Fibroblast of skin of right biceps (primary cell): ENCODE results near the gene PLOD3.
"Not testable (repeated sequence)": the region's sequence is repeated elsewhere in the genome, so short reads cannot be mapped to it uniquely, and the experiment has no call there.

Source experiments
- DNase-seq: peaks from one replicate; pipeline ENCODE4 v3.0.0-alpha.2; 2013

PLOD3 gene

GRCh38 chr7:101211501-101211900, 5.9 kb downstream of the PLOD3 start:
- no peak for DNase-seq

- no peak for DNase-seq
These were observed 7.2 kb downstream of the PLOD3 start for GRCh38 chr7:101210143-101210542.

GRCh38 chr7:101208794-101209193, 8.6 kb downstream of the PLOD3 start:
- DNase-seq = no peak

- DNase-seq = no peak
These were observed 9.9 kb downstream of the PLOD3 start for GRCh38 chr7:101207459-101207858.

GRCh38 chr7:101206665-101207042, 10.7 kb downstream of the PLOD3 start:
- no peak for DNase-seq

- no peak for DNase-seq
These were observed 11.3 kb downstream of the PLOD3 start for GRCh38 chr7:101205901-101206664.

- not testable (repeated sequence) for DNase-seq
These were observed 13.3 kb downstream of the PLOD3 start for GRCh38 chr7:101203740-101204738.

- no peak for DNase-seq
These were observed 14.8 kb downstream of the PLOD3 start for GRCh38 chr7:101202603-101202918.

GRCh38 chr7:101201695-101202602, 15.4 kb downstream of the PLOD3 start:
- DNase-seq = no peak

- DNase-seq = no peak
These were observed 16.4 kb downstream of the PLOD3 start, which contains the start of gene MOGAT3 for GRCh38 chr7:101200862-101201599. MOGAT3 (minus strand) TSS chr7:101201036; CDS start chr7:101200854, 182 bp downstream.

GRCh38 chr7:101200504-101200861, 16.9 kb downstream of the PLOD3 start:
- DNase-seq = no peak

GRCh38 chr7:101199522-101199921, 17.9 kb downstream of the PLOD3 start:
- DNase-seq = not testable (repeated sequence)

- DNase-seq = no peak
These were observed 18.9 kb downstream of the PLOD3 start for GRCh38 chr7:101198476-101198875.

GRCh38 chr7:101197991-101198390, 19.4 kb downstream of the PLOD3 start:
- DNase-seq = no peak

- no peak for DNase-seq
These were observed 21.5 kb downstream of the PLOD3 start for GRCh38 chr7:101195884-101196283.

- no peak for DNase-seq
These were observed 28.3 kb downstream of the PLOD3 start for GRCh38 chr7:101189109-101189508.

- DNase-seq = no peak
These were observed 30.4 kb downstream of the PLOD3 start for GRCh38 chr7:101186844-101187428.

GRCh38 chr7:101186194-101186593, 31.2 kb downstream of the PLOD3 start:
- no peak for DNase-seq

- peak; percentile 62 for DNase-seq
These were observed 32.0 kb downstream of the PLOD3 start for GRCh38 chr7:101185258-101185839.

GRCh38 chr7:101180130-101180755, 37.1 kb downstream of the PLOD3 start, which contains the start of gene NAT16:
NAT16 (minus strand) TSS chr7:101180293; CDS start chr7:101174807, 5,486 bp downstream.
- no peak for DNase-seq

- DNase-seq = no peak
These were observed 37.7 kb downstream of the PLOD3 start for GRCh38 chr7:101179713-101180112.
